ENCODE results near the gene ABCA2.

GRCh38 chr9:137032858-137033257, 4.8 kb upstream of the ABCA2 start:
- TF ChIP-seq POLR2A (IDR thresholded peaks at IDR 0.05; ENCODE audit: low read depth, low read length) (no peak), POLR2AphosphoS5 (IDR thresholded peaks at IDR 0.05; ENCODE audit: low read depth, low read length) (no peak)
